Activated CD4-positive, CD25-positive, alpha-beta regulatory T cell treated with anti-CD3 and anti-CD28 coated beads, Interleukin-2, amount 50 U/mL, for 72 hours (primary cell): Measurements from ENCODE around the gene ROBO2.

ENCODE experiments used
- DNase-seq: peaks from one replicate; pipeline ENCODE4 v3.0.0; 2021

ROBO2 gene

DNA sequence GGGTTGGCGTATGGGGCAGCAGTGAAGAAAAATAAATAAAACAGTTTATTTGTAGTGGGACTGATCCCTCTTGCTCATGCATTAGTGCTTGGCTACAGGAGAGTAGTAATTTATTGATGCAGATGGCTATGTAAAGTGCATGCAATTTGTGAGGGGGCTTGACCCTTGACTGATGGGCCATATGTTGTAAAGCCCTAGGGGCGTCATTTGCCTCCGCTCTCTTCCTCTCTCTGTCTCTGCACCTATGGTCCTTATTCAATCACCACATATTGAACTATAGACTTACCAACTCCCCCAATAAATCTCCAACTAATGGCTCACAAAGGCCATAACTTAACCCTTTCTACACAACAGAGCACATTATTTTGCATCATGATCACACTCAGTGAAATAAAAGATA is 227.7 kb downstream of the ROBO2 start:
- DNase-seq, result no peak

DNA sequence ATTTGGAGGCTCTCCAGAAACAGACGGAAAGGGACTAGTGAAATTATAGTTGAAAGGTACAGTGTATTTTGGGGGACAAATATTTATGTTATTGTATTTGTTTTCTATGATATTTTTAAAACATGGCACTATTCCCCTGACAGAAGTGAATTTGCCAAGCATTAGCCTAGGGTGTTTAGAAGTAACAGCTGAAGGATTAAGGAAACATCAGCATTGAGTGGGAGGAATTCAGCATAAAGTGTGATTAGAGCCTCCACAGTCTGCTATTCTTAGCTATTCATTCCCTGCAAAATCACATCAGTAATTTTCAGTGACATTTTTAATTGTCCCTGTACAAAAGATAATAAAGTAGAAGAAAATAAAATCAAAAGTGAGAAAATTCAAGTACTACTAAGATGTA is 231.4 kb downstream of the ROBO2 start:
- DNase-seq, result no peak

DNA sequence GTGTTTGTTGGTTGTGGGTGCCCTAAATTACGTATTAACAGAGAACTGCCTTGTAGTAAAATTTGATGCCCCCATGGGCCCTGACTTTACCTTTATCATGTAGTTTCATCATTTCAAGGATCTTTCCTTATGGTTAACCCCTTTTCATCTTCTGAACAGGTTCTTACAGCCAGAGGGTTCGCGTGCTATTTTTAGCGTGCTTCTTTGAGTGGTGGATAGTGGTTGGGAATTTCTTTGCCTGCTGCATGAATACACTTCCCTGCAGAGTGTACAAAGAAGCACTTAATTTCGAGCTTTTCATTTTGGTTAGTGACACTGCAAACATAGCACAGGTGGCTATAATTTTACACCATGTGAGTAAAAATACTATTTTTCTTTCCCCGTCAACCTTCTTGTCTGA is 231.8 kb downstream of the ROBO2 start:
- DNase-seq, result no peak

DNA sequence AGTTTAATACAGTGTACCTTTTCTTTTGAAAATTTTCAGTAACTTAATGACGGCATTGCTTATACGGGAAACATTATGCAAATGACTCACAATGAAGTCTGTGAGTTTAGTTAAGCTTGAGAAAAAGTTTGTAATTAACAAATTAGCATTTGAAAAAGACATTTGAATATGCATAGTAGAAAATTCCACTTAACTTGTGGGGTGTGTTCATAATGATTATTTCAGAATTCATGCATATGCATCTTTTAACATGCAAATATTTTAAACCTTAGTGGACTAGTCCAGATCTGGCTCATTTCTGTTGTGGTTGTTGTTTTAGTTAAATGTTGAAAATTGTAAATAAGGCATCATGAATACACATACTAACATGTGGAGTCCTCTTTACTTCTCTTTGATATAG is 239.4 kb downstream of the ROBO2 start:
- DNase-seq, result no peak

DNA sequence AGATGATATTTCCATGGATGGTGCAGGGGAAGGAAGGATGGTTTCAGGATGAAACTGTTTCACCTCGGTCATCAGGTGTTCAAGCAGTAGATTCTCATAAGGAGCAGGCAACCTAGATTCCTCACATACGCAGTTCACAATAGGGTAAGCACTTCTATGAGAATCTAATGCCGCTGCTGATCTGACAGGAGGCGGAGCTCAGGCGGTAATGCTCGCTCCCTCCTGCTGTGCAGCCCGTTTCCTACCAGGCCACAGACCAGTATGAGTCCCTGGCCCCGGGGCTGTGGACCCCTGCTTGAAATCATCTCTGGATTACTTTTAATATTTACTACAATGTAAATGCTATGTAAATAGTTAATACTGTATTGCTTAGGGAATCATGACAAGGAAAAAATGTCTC is 241.8 kb downstream of the ROBO2 start:
- DNase-seq, result no peak

DNA sequence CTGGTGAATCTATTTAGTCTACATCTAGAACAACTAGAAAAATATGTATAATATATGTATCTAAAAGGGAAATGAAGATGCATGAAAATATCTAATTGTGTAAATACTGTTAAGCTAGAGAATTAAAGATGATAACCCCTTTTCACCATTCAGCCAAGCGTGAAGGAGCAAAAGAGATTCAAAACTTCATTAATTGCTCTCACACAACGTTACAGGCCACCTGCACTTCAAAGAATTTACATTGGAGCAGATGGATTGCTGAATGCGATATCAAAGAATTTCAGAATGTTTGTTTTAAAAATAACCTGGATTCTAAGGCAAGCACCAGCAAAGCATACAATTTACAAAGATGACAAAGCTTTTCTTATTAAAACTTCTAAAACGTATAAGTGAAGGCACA is 243.2 kb downstream of the ROBO2 start:
- no peak for DNase-seq

DNA sequence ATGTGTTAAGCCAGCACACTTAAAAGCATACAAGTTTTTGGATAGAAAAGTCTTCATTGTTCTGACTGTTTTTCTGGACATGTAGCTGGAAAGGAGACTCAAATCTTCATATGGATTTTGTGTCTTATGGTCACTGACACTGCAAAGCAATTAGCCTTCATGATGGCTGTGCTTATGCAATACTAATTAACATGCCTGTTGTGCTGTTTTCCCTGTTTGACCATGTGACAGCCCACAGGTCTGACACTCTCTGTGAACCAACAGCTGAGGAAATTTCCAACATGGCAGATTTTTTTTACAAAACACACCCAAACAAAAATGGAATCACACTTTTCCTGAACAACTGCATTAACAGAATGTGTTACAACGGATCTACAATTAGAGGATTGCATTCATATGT is 248.4 kb downstream of the ROBO2 start:
- DNase-seq, result no peak

DNA sequence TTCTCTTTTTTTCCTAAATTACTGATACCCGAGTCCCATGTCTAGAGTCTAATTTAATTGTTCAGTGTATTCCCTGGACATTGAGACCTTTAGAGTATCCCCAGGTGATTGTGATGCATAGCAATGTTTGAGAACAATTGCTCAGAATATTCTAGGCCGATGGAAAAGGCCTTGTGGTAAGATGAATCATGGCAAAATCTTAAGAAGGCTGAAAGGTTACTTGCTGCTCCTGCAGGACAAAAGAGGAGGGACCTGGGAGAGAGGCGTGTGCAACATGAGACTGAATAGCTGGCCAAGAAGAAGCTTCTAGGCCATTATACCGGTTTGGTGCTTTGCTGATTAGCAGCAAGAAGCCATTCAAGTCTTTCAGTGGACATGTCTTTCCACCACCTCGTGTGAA is 256.6 kb downstream of the ROBO2 start:
- no peak for DNase-seq

DNA sequence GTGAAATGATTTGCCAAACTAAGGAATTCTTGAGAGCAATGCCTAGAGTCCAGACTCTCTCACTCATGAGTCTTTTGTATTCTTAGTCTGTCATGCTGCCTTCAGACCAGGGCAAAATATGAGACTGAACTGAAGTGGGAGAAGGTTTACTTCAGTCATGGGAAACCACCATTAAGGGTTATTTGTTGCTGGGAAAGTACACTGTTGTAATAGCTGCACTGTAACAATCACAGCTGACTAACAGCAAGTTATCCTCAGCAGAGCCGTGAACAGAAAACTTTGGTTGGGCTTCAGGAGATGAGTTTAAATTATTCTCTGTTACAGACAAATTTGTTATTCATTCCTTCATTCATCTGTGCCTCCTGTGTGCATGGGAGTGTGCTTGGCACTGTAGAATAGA is 258.5 kb downstream of the ROBO2 start:
- no peak for DNase-seq

DNA sequence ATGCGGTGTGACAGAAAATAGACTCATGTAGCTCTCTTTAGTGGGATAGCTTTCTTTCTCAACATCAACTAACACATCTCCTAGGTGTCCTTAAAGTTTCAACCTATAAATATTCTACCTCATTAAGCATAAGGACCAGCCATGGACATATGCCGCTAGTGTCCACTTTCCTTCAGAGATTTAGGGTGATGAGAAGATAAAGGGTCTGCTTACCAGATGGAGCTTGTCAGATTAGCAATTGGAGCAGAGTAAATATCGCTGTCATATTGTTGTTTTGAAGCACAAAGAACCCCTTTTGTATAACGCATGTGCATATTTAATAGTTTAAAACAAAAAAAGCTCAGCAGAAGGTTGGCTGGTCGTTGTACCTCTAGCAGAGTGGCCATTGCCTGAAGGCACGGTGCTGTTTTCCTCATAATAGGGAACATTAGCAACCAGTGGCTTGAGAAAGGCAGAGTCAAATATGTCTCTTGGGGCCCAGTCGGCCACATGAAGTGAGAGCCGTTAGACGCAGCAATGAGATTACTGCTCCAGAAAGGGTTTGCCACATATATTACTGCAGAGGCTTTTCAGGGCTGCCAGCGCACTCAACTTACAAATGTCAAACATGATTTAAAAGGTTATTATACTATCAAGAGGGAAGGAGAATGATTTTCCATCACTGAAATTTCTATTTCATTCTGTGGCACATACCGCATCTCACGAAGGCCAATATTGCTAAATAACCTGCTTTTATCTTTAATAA is 264.2 kb downstream of the ROBO2 start:
- no peak for DNase-seq

DNA sequence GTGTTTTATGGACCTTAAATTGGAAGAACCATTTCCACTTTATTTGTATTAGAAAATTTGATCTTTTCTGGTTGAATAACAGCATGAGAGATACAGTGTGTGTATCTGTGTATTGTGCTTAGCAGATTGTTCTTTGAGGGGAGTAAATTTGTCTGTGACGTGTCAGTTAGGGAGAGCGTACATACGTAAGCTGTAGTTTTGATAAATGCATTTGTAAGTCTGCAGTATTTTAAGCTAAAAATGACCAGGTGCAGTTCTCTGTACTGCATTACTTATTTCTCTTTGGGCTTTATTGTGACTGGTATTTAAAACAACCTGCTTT is 264.8 kb downstream of the ROBO2 start:
- DNase-seq, result no peak

DNA sequence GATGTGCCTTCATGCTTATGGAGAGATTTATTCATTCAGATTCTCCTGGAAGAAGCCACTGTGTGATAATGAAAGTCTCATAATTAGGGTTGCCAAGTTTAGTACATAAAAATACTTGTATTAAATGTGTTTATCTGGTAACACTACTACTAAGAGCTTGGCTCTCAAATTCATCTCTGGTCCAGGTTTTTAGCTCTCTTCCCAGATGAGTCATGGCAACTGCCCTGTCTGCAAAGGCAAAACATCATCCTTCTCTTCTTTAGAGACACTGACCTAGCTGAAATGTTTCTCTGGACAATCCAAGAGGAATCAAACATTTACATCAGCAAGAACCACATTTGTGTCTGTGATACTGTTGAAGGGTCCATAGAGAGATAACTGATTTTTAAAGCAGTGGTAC is 269.6 kb downstream of the ROBO2 start:
- DNase-seq, result no peak

DNA sequence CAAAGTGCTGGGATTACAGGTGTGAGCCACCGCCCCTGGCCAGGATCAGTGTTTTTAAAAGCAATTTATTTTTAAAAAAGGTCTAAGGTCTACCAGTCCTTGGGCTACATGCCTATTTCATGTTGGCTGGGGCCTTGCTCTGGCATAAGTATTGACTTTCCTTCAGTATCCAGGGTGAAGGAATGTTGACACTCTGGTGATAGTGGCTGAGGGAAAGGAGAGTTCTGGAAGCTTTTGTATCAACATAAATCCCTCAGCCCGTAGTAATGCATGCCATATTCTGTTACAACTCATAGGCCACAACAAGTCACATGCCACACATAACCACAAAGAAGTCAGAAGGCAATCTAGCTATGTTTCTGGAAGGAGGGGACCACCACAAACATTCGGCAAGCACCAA is 273.9 kb downstream of the ROBO2 start:
- DNase-seq, result no peak

DNA sequence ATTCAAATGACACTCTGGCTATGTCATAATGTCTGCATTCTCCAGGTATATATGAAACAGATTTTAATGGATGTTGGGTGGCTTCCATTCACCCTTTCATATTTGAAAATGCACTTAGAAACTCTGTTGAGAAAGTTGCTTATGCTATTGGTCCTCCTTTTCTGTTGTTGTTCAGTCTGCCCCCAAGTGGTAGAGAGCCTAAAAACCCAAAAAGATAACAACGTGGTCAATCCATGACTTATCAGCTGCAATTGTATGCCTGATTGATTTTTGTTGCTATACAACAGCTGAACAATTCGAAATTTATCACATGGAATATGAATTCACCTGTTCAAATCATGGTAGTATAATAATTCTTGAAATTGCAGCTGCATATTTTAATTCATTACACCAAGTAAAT is 279.8 kb downstream of the ROBO2 start:
- DNase-seq, result no peak

DNA sequence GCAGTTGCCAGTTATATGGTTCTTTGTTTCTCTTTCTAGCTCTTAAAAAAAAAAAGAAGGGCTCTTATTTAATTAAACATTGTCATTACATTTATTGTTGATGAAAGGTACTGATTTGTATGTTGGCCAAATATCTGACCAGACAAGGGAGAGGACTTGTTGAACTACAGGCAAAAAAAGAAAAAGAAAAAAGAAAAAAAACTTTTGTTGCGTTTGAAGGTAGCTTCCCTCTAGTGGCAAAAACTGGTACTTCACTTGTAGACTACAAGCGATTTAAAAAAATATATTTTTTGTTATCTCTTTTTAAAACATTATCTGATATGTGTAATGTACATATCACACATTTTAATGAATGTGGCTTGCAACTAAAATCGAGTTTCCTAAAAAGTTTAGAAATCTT is 280.6 kb downstream of the ROBO2 start:
- DNase-seq, result no peak

DNA sequence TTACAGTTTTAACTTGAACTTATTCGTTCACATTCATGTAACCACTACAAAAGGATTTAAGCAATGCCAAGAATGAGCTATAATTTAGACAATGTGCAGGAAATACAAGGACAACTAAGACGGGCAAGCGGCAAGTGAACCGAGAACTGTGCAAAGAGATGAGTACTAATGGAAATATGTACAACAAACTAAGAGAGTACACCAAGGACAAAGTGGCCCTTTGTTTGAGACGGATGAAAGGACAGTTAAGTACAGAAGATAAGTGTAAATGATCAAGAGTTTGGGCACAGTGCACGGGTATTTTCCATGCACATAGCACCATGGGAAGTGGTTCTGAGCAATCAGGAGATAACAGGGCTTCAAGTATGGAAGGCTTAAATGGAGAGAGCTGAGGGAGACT is 281.7 kb downstream of the ROBO2 start:
- DNase-seq, result no peak

DNA sequence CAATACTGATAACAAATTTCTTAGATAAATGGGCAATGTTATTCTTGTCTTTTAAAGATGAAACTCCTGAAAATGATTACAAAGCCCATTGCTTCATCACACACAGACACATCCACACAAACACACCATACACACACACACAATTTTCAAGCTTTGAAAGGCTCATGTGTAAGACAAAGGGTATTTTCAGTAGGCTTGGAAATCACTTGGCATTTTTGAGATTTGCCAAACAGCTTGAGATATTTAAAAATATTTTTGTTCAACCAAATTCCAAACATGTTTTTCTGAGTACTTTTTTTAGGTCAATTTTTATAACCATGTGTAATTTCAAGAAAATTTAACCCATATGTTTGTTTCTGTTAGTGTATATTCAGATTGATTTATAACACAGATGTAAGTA is 283.7 kb downstream of the ROBO2 start:
- DNase-seq, result no peak

DNA sequence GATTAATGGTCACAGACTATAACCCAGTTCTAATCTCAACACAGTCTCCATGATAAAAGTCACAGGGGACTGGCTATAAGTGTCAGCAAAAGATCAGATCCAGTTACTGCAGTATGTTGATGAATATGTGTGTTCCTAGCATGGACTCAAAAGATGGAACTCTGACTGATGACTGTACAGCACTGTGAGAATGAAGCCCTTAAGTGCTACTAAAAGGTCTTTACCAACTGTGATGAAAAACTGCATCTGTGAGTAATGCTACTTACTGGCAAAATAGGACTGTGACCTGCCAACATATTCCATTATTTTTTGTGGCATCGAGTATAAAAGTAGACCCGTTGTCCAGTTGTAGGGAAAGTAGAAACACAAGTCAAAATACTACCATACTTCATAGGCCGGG is 284.2 kb downstream of the ROBO2 start:
- no peak for DNase-seq

DNA sequence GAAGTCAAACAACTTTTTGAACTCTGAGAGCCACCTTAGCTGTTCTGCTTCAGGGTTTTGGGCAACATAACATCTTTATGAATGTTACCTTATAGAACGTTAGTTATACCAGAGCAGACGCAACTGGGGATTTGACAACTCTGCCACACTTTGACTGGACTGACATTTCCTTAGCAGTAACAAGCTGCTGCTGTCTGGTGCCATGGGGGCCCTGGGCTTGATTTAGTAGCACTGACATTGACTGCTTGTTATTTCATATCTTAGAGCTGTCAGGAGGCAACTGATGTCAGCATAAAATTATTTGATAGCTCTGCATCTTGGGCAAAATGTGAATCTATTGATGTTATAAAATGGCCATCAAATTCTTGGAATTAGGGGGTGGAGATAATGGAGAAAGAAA is 285.4 kb downstream of the ROBO2 start:
- no peak for DNase-seq

DNA sequence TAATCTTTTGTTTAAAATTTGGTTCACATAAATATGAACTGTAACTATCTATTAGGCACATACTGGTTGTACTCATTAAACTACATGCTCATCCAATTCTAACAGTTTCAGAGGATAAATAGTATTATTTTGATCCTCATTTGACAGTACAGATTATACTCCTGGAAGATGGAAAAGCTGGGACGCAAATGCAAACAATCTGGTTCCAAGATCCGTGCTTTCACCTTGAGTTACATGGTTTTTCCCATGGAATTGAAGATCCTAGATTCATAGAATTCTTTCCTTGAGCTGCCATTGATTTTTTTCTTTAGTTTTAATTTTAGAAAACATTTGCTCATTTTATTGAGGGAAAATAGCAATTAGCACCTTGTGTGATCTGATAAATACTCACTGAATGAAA is 285.8 kb downstream of the ROBO2 start:
- no peak for DNase-seq

DNA sequence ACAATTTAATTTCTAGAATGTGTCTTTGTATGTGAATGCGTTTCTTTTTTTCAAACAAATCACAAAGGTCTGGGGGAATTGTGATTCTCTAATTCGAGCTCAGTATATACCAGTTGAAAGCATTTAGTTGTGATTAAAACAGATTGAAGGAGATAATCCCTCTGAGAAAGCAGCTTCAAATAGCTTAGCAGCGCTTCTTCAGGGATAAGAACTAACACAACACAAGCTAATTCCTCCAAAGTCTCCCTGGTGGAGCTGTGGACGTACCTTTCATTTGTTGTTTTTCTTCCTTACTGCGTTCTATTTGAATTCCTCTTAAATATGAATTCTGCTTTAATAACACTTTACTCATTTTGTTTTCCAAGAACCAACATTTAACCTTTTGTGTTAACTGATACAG is 286.7 kb downstream of the ROBO2 start:
- DNase-seq, result no peak

DNA sequence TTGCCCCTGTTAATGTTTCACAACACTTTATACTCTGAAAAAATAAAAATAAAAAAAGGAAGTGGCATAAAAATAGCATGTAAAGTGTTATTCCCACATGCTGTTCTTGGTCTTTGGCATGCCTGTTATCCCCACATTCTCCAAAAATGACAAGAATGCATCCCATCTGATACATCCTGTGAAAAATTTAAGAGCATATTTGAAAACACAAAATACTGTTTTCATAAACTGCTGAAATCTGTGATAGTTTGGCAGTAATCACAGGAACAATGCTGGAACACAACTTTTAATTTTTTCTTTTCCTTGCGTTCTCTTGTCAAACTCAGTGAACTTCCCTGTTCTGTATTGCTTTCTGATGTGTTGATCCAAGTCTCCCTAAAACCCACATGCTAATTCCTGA is 288.8 kb downstream of the ROBO2 start:
- DNase-seq, result no peak

DNA sequence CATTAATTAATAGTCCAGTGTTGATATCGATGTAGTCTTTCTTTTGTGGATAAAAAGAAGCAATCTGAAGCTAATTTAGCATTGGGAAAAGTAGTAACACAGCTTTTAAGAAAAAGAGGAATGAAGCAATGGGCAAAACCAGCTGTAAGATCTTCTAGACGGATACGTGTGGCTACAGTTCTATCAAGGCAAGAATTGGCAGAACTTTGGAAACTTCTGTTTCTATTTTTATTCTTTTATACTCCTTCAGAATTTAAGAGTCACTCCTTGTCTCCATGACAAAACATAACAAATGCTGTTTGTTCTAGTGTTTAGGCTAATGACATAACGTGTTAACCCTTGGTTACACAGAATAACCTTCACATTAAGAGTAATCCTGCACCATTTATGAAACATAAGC is 289.2 kb downstream of the ROBO2 start:
- no peak for DNase-seq

DNA sequence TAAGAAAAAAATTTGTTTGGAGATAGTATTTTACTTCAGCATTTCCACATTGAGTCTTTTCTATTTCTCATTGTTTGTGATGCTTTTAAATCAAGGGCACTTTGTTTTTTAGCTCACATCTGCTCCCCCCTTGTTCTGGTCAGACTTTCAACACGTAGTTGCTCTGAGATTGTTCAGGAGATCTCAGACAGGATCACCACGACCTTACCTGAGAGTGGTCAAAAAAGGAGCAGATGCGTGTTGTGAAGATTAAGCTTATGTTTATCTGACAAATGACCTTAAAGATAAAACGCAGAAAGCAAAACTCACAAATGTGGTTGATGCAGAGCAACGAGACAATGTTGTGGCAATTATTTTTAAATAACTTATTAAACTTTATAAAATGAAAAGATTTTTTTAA is 298.3 kb downstream of the ROBO2 start:
- no peak for DNase-seq

DNA sequence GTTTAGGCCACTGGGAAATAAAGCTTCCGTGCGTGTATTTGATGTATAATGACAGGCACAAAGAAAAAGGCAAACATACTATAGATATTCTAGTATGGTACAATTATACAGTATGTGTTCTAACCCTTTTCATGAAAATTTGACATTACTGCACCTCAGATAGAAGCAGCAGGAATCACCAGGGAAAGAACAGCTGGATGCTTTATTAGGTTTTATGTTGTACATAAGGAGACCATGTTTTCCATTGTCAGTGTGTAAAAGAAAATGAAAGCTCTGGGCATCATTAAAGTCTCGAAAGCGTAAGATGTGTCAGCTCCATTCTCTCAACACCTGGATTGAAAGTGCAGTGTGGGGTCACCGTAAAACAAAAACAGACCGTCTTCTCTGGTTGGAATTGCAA is 302.1 kb downstream of the ROBO2 start:
- no peak for DNase-seq

DNA sequence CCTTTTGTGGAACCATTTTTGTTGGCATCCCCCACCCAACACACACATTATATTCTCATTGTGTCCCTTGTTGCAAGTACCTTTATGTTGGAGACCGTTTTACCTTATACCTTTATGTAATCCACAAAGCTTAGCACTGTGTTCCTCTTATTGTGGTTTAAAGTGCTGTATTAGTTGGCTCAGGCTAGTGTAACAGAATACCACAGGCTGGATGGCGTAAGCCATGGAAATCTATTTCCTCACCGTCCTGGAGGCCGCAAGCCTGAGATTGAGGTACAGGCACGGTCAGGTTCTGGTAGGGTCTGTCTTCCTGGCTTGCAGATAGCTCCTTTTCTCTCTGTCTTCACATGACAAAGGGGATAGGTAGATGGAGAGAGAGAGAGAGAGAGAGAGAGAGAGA is 302.8 kb downstream of the ROBO2 start:
- DNase-seq, result no peak
